ENCODE data around the gene ZNHIT3.

- no peak for TF ChIP-seq CTCF (IDR thresholded peaks at IDR 0.05)
- no peak for TF ChIP-seq POLR2A (IDR thresholded peaks at IDR 0.05)
These were observed 54.2 kb downstream of the ZNHIT3 start for GRCh38 chr17:36540696-36541095.

Measured in right lobe of liver (tissue), 4 donors.